Spleen (tissue), 11 donors: ENCODE results near the gene ZC3H4. TPM values are rescaled to one million over a fixed set of nuclear protein-coding genes. Genes with fewer than 3 reads are reported as not detected.

ENCODE experiments used
- DNase-seq: peaks from one replicate; pipeline ENCODE4 v3.0.0-alpha.2; 2020
- H3K27ac ChIP-seq, 8 donors: fragments of 200-600 bp; sonication (generic) in 7 of 8; 1 replicate in 4 of 8; 2 replicates in 4 of 8; pipeline versions ENCODE4 v1.5.0 to v1.8.0; 2016 to 2021; ENCODE audit warnings: inconsistent platforms in 4 of 8, mild to moderate bottlenecking in 4 of 8, moderate library complexity in 1 of 8
- H3K27me3 ChIP-seq, 7 donors: fragments of 200-600 bp; sonication (generic) in 6 of 7; replicated peaks in 1 of 7; 1 replicate in 4 of 7; 2 replicates in 3 of 7; pipeline versions ENCODE4 v1.5.0 to v1.8.0; 2016 to 2021; ENCODE audit warnings: inconsistent platforms in 3 of 7, mild to moderate bottlenecking in 1 of 7
- H3K36me3 ChIP-seq, 6 donors: fragments of 200-600 bp; sonication (generic) in 5 of 6; 1 replicate in 4 of 6; 2 replicates in 2 of 6; pipeline versions ENCODE4 v1.5.0 to v1.8.0; 2016 to 2021; ENCODE audit warnings: inconsistent platforms in 2 of 6
- H3K4me1 ChIP-seq, 6 donors: fragments of 200-600 bp; sonication (generic) in 5 of 6; 1 replicate in 3 of 6; 2 replicates in 3 of 6; pipeline versions ENCODE4 v1.5.0 to v1.8.0; 2016 to 2021; ENCODE audit warnings: inconsistent platforms in 3 of 6
- H3K4me3 ChIP-seq, 8 donors: fragments of 200-600 bp; sonication (generic) in 7 of 8; 1 replicate in 4 of 8; 2 replicates in 4 of 8; pipeline versions ENCODE4 v1.5.0 to v1.8.0; 2016 to 2021; ENCODE audit warnings: inconsistent platforms in 4 of 8, mild to moderate bottlenecking in 4 of 8, moderate library complexity in 2 of 8
- H3K9me3 ChIP-seq, 8 donors: fragments of 200-600 bp; sonication (generic) in 7 of 8; 1 replicate in 4 of 8; 2 replicates in 4 of 8; pipeline versions ENCODE4 v1.5.0 to v1.8.0; 2016 to 2021; ENCODE audit warnings: inconsistent platforms in 4 of 8
- CTCF ChIP-seq, 11 experiments: fragments of 200-600 bp in 7 of 11; fragments of 450-650 bp in 4 of 11; sonication (generic) in 4 of 11; IDR thresholded peaks in 8 of 11; conservative IDR thresholded peaks in 3 of 11; 1 replicate in 7 of 11; 2 replicates in 4 of 11; pipeline versions ENCODE4 v1.4.0 to v1.8.0; 2016 to 2021; ENCODE audit warnings: antibody characterized with exemption in 11 of 11, inconsistent platforms in 4 of 11, mild to moderate bottlenecking in 1 of 11
- POLR2A ChIP-seq, 3 donors: fragments of 450-650 bp; IDR thresholded peaks; one replicate each; pipeline ENCODE4 v1.5.1; 2017; ENCODE audit warnings: antibody characterized with exemption in 3 of 3, mild to moderate bottlenecking in 1 of 3
- POLR2AphosphoS5 ChIP-seq, 3 donors: sonication (generic); formaldehyde crosslinking; IDR thresholded peaks; one replicate each; pipeline ENCODE4 v1.5.1; 2017; ENCODE audit warnings: antibody characterized with exemption in 3 of 3
- WGBS, 5 donors: extraction: QIAGEN DNeasy Blood & Tissue Kit in 3 of 5; methylation state at CpG; one replicate each; pipeline versions ENCODE4 v1.1.5 to v1.1.7; 2013 to 2018; 5-methylcytosine and 5-hydroxymethylcytosine counted together
- intact Hi-C: fragments of 100-400 bp; cut with DNase I; formaldehyde crosslinking; loops from one replicate; pipeline ENCODE4 v1.15.0; 2023; ENCODE audit warnings: low total_unique reads
- polyA plus RNA-seq, 3 donors: library from polyadenylated mRNA; stranded (reverse); fragments of 200-250 nt; gene quantifications; one replicate each; pipeline ENCODE4 v1.2.1, GENCODE V29; 2013
- total RNA-seq, 7 donors: library from RNA; depleted of rRNA in 3 of 7; stranded (reverse); fragments of >200 nt in 3 of 7; fragmentation: NEBNext Ultra II Directional in 4 of 7; extraction: Animal tissue kit (Norgen Biotek cat#: 25700) in 4 of 7; gene quantifications; one replicate each; pipeline versions ENCODE4 v1.1.0 to v1.2.1, GENCODE V29; 2016 to 2021
- donor health status: healthy with polysubstance abuse.
- donor health status: DM: no; HTN: no; CAD: no; lungs with moderate emphysema.
- donor health status: DM: no; HTN: no; CAD: no.
- donor health status: Bipolar disorder and iron deficiency.
- donor health status: healthy.
- donor health status: DM: no; HTN: no; CAD: no.
- donor health status: DM: yes; HTN: yes; CAD: no.

Gene ZC3H4
- total and polyA plus RNA-seq, 10 donors: 6.0 to 68.7 (median 33.4) TPM

DNA sequence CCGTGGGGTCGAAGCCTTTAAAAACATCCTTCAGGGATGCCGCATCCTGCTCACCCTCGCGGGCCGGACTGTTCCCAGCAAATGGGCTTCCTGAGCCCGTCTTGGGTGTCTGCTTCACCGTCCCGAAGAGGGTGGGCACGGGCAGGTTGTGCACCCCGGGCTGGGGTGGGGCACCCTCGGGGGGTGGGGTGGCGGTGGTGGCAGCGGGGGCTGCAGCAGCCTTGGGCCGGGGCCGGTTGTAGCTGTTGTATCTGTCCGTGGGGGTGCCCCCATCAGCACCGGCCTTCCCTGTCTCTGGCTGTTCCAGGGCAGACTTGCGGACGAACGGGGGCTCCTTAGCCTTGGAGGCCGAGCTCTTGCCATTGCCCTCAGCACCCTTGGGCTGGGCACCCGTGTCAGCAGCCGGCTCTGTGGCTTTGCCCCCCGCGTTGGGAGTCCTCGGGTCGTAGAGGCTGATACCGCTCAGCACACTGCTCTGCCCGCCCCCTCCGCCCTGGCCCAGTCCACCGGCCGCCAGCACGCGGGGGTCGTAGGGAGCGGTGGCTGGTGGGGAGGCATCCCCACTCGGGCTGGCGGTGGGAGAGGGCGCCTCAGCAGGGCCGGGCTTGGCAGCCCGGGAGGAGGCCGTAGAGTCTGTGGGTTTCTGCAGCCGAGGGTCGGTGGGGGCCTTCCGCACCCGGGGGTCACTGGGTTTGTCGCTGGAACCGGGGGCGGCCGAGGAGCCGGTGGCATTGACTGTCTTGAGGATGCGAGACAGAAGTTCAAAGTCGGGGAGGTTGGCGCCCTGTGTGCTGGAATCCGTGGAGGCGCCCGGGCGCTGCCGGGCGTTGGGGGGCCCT is 47.0 kb downstream of the ZC3H4 start:
- H3K9me3 ChIP-seq: no peaks in the 10 kb centered on the region
- no peaks in the 10 kb centered on the region for H3K27me3 ChIP-seq
- WGBS, 5 donors: 92 to 96% (median 95%) methylated on average over 31 to 61 of the region's 61 CpGs
- peaks cover 3 to 84% (median 73%) of the 10 kb centered on the region in 6 donors for H3K36me3 ChIP-seq
- no peak for DNase-seq
- intact Hi-C loops: no loop called here
- H3K4me3 ChIP-seq: no peak overlapping the region
- H3K27ac ChIP-seq: no peak overlapping the region
- peaks cover 5 to 29% (median 17%) of the 10 kb centered on the region in 6 donors for H3K4me1 ChIP-seq
- TF ChIP-seq POLR2AphosphoS5 (IDR thresholded peaks at IDR 0.05): no peak

- 75 to 97% (median 96%) methylated on average over 2 to 11 of the region's 11 CpGs for WGBS, 5 donors
- intact Hi-C loops: no loop called here
- TF ChIP-seq POLR2A (IDR thresholded peaks at IDR 0.05): no peak
- TF ChIP-seq CTCF (IDR thresholded peaks at IDR 0.05 in 8 of 11, conservative IDR thresholded peaks at IDR 0.05 in 3 of 11): no peak
- peak in 1 of 3 donors; percentile 47 for TF ChIP-seq POLR2AphosphoS5 (IDR thresholded peaks at IDR 0.05)
These were observed 48.3 kb downstream of the ZC3H4 start for GRCh38 chr19:47065242-47065641.

DNA sequence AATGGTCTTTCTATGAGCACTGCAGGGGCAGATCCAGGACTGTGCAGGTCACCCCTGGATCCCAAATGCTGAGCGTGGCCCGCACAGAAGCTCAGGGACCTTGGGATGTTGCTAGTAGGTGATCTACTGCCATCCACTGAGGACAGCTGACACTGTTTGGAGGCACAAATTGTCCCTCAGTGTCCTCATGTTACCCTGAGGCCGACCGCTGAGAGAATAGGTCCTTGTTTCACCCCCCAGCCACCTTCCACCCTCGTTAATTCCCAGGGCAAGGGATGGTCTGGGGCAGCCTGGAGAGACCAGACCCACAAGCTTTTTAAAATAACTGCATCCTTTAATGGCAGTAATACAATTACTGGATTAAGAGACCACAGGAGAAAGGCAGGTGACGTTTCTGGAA is 49.7 kb downstream of the ZC3H4 start:
- Histone ChIP-seq H3K4me3 (no peak overlapping the region), H3K27ac (no peak overlapping the region), H3K4me1 (peaks cover 0 to 10% (median 5%) of the 10 kb centered on the region in 6 donors), H3K9me3 (no peaks in the 10 kb centered on the region), H3K27me3 (no peaks in the 10 kb centered on the region), H3K36me3 (peaks cover 0 to 57% (median 48%) of the 10 kb centered on the region in 6 donors)
- WGBS, 5 donors: 91 to 97% (median 97%) methylated on average over 6 of the region's 6 CpGs
- no peak for TF ChIP-seq POLR2A (IDR thresholded peaks at IDR 0.05)
- TF ChIP-seq POLR2AphosphoS5 (IDR thresholded peaks at IDR 0.05): no peak
- no peak for TF ChIP-seq CTCF (IDR thresholded peaks at IDR 0.05 in 8 of 11, conservative IDR thresholded peaks at IDR 0.05 in 3 of 11)
- intact Hi-C loops: no loop called here
- DNase-seq: no peak

More at GRCh38 chr19:47065242-47065641, 48.3 kb downstream of the ZC3H4 start:
- Histone ChIP-seq H3K4me1 (peaks cover 5 to 24% (median 13%) of the 10 kb centered on the region in 6 donors), H3K36me3 (peaks cover 0 to 71% (median 61%) of the 10 kb centered on the region in 6 donors), H3K4me3 (no peak overlapping the region), H3K27me3 (no peaks in the 10 kb centered on the region), H3K27ac (no peak overlapping the region), H3K9me3 (no peaks in the 10 kb centered on the region)
- no peak for DNase-seq

DNA sequence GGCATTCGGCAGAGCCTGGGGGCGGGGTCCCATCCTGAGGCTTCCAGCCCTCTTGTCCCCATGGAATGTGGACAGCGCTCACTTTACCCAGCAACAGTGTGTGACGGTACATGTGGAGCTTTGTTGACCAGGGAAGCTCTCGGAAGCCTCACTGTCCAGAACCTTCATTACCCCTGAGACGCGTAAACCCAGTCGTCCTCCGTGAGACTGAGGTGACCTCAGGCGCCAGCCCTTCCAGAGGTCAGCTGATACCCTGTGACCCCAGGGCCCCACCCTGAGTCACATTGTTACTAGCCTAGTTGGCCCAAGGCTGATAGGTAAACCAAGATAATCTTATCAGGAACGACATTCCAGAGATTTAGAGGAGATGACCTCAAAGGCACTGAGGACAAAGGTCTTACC is 55.0 kb downstream of the ZC3H4 start:
- intact Hi-C loops: no loop called here
- 76 to 89% (median 83%) methylated on average over 10 to 11 of the region's 11 CpGs for WGBS, 5 donors
- no peak overlapping the region for H3K4me3 ChIP-seq

More for the DNA sequence above, 55.0 kb downstream of the ZC3H4 start:
- Histone ChIP-seq H3K9me3 (no peaks in the 10 kb centered on the region), H3K27me3 (no peaks in the 10 kb centered on the region), H3K36me3 (peaks cover 0 to 5% (median under 1%) of the 10 kb centered on the region in 6 donors), H3K4me1 (no peaks in the 10 kb centered on the region), H3K27ac (no peak overlapping the region)
- no peak for TF ChIP-seq CTCF (IDR thresholded peaks at IDR 0.05 in 8 of 11, conservative IDR thresholded peaks at IDR 0.05 in 3 of 11)
- no peak for TF ChIP-seq POLR2A (IDR thresholded peaks at IDR 0.05)
- TF ChIP-seq POLR2AphosphoS5 (IDR thresholded peaks at IDR 0.05): no peak
- no peak for DNase-seq
